HepG2 (cell line): ENCODE measurements around the gene FAM89B. TPM values are rescaled to one million over a fixed set of nuclear protein-coding genes. Genes with fewer than 3 reads are reported as not detected.
A peak's percentile ranks its signal among the peaks of the same experiment; 100 is the strongest.

Experiments used
- ASH2L ChIP-seq: fragments of 300-600, 200-600 bp; sonication (generic); IDR thresholded peaks from 2 replicates; pipeline ENCODE4 v1.7.0; 2017; ENCODE audit warnings: low read depth, mild to moderate bottlenecking, moderate library complexity, mixed read lengths, low read length; ENCODE audit not compliant: insufficient read length
- BHLHE40 ChIP-seq: IDR thresholded peaks from 2 replicates; pipeline ENCODE4 v1.6.1; 2011; ENCODE audit warnings: low read length, improper control_type of control experiment
- BRD4 ChIP-seq: sonication (generic); formaldehyde crosslinking; IDR thresholded peaks from 2 replicates; pipeline ENCODE4 v1.4.0; 2020; ENCODE audit warnings: missing genetic modification reagents
- CREB1 ChIP-seq, 2 experiments: fragments of 450-650 bp in 1 of 2; IDR thresholded peaks; 2 replicates each; pipeline ENCODE4 v1.6.1; 2016 to 2017; ENCODE audit warnings: control low read depth in 1 of 2, mild to moderate bottlenecking in 1 of 2, missing compliant biosample characterization in 1 of 2, missing genetic modification characterization in 1 of 2
- EEA1 ChIP-seq: sonication (generic); formaldehyde crosslinking; IDR thresholded peaks from 2 replicates; pipeline ENCODE4 v1.5.1; 2020; ENCODE audit warnings: mild to moderate bottlenecking, missing genetic modification reagents, borderline replicate concordance
- FOXA1 ChIP-seq, 2 experiments: fragments of 450-650 bp in 1 of 2; sonication (generic) in 1 of 2; formaldehyde crosslinking in 1 of 2; IDR thresholded peaks; 2 replicates each; pipeline versions ENCODE4 v1.4.0 to v1.6.1; 2016 to 2020; ENCODE audit warnings: missing genetic modification reagents in 1 of 2
- FOXO1 ChIP-seq: sonication (generic); formaldehyde crosslinking; IDR thresholded peaks from 2 replicates; pipeline ENCODE4 v1.4.0; 2020; ENCODE audit warnings: missing genetic modification reagents
- GATAD2A ChIP-seq: IDR thresholded peaks from 2 replicates; pipeline ENCODE4 v1.6.1; 2016
- GTF3A ChIP-seq: sonication (generic); formaldehyde crosslinking; conservative IDR thresholded peaks from 2 replicates; pipeline ENCODE4 v1.4.0; 2020; ENCODE audit warnings: mild to moderate bottlenecking, missing genetic modification reagents
- HNF4G ChIP-seq, 2 experiments: sonication (generic) in 1 of 2; formaldehyde crosslinking in 1 of 2; IDR thresholded peaks; 2 replicates each; pipeline versions ENCODE4 v1.4.0 to v1.6.1; 2011 to 2020; ENCODE audit warnings: borderline replicate concordance in 2 of 2, low read depth in 2 of 2, mild to moderate bottlenecking in 2 of 2, low read length in 1 of 2, missing genetic modification reagents in 1 of 2, moderate library complexity in 1 of 2
- MYC ChIP-seq: sonication (generic); formaldehyde crosslinking; IDR thresholded peaks from 2 replicates; pipeline ENCODE4 v1.9.0; 2021; ENCODE audit warnings: missing genetic modification reagents, borderline replicate concordance
- PHF8 ChIP-seq: sonication (generic); formaldehyde crosslinking; IDR thresholded peaks from 2 replicates; pipeline ENCODE4 v1.5.0; 2020; ENCODE audit warnings: missing genetic modification reagents
- SCMH1 ChIP-seq: sonication (generic); formaldehyde crosslinking; IDR thresholded peaks from 2 replicates; pipeline ENCODE4 v1.9.0; 2021; ENCODE audit warnings: missing genetic modification reagents, mild to moderate bottlenecking, borderline replicate concordance
- SP5 ChIP-seq: IDR thresholded peaks from 2 replicates; pipeline ENCODE4 v1.6.1; 2016; ENCODE audit warnings: low read depth, borderline replicate concordance
- ZNF205 ChIP-seq: IDR thresholded peaks from 2 replicates; pipeline ENCODE4 v1.6.1; 2018; ENCODE audit warnings: missing biosample characterization, missing genetic modification reagents
- ZNF232 ChIP-seq: sonication (generic); formaldehyde crosslinking; IDR thresholded peaks from 2 replicates; pipeline ENCODE4 v1.4.0; 2020; ENCODE audit warnings: missing genetic modification reagents, borderline replicate concordance
- ZNF687 ChIP-seq: sonication (generic); formaldehyde crosslinking; IDR thresholded peaks from 2 replicates; pipeline ENCODE4 v1.5.1; 2020; ENCODE audit warnings: mild to moderate bottlenecking, missing genetic modification reagents, moderate library complexity
- ZNF781 ChIP-seq: sonication (generic); formaldehyde crosslinking; IDR thresholded peaks from 2 replicates; pipeline ENCODE4 v1.5.1; 2020; ENCODE audit warnings: borderline replicate concordance, mild to moderate bottlenecking, missing genetic modification reagents; ENCODE audit errors: not compliant biosample characterization
- ZSCAN25 ChIP-seq: sonication (generic); formaldehyde crosslinking; IDR thresholded peaks from 2 replicates; pipeline ENCODE4 v1.8.0; 2022; ENCODE audit warnings: mild to moderate bottlenecking, missing genetic modification reagents
- polyA plus RNA-seq, 8 experiments: library from polyadenylated mRNA; depleted of rRNA in 3 of 8; stranded (reverse) in 7 of 8; unstranded in 1 of 8; fragments of >200 nt; fragmentation: Illumina TruSeq in 4 of 8; extraction: Trizol in 4 of 8; gene quantifications; 2 replicates each; pipeline versions ENCODE4 v1.2.1 to v1.2.3, GENCODE V29; 2011 to 2016; ENCODE audit warnings: low read depth in 4 of 8, missing spikeins in 1 of 8, mixed read lengths in 1 of 8; ENCODE audit not compliant: insufficient read depth in 1 of 8
- total RNA-seq, 5 experiments: library from RNA; depleted of rRNA; stranded (reverse); fragments of >200 nt; fragmentation: Illumina TruSeq; extraction: Trizol; gene quantifications; 2 replicates each; pipeline ENCODE4 v1.2.3, GENCODE V29; 2016; ENCODE audit warnings: low read depth in 1 of 5
- TF ChIP-seq, protein P1 (sequence below): IDR thresholded peaks from 2 replicates; pipeline ENCODE4 v1.6.1; 2016; ENCODE audit warnings: mild to moderate bottlenecking
- TF ChIP-seq, protein P2 (sequence below): sonication (generic); formaldehyde crosslinking; IDR thresholded peaks from 2 replicates; pipeline ENCODE4 v1.5.0; 2020; ENCODE audit warnings: mild to moderate bottlenecking, missing genetic modification reagents, moderate library complexity

The FAM89B gene
- total and polyA plus RNA-seq, 2 of the 13 experiments (the other 11 are each of a cell fraction or from before 2014, with no cell fraction given) = 5.7 to 8.0 TPM

DNA sequence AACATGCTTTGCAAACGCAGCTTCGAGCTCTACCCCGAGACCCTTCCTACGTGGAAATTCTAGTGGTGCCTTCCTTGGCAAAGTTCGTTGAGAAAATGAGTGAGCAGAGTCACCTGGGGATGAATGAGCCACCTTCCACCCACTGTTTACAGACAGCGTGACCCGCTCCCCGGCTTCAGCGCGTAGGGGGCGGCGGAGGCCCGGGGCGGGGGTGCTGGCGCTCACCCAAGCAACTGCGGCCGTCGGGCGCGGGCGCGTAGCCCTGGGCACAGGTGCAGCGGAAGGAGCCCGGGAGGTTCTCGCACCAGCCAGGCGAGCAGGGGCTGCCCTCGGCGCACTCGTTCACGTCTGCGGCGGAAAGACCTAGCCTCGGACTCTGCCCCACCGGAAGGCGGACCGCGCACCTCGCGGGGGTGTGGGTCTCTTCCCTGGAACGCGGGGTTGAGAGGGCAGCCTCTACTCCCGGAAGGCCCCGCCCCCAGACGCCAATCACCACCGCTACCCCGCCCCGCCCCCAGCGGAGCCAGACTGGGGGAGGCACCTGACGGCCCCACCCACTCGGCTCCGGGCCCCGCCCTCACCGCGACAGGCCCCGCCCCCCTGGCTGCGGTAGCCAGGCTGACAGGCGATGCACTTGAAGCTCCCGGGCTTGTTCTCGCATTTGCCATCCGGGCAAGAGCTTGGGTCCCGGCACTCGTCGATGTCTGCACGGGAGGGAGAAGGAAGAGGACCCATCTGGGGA is 25.9 kb upstream of the FAM89B start (continued):
- peak; percentile 88 for TF ChIP-seq ZNF687 (CRISPR knock-in tag)
- TF ChIP-seq CREB1 (IDR thresholded peaks at IDR 0.05) = no peak
- TF ChIP-seq CREB1 (CRISPR knock-in tag; IDR thresholded peaks at IDR 0.05) = no peak
- TF ChIP-seq ZNF232 (CRISPR knock-in tag) = no peak
- no peak for TF ChIP-seq ZNF781 (CRISPR knock-in tag)
- peak; percentile 34; the same call in 1 of the 2 replicates for TF ChIP-seq GATAD2A (CRISPR knock-in tag)
- no peak for TF ChIP-seq ZNF205 (CRISPR knock-in tag)
- TF ChIP-seq BRD4 (CRISPR knock-in tag) = 0 out of 2 replicates have a peak, but pooled peaks have one; percentile 49
- TF ChIP-seq, protein P1, sequence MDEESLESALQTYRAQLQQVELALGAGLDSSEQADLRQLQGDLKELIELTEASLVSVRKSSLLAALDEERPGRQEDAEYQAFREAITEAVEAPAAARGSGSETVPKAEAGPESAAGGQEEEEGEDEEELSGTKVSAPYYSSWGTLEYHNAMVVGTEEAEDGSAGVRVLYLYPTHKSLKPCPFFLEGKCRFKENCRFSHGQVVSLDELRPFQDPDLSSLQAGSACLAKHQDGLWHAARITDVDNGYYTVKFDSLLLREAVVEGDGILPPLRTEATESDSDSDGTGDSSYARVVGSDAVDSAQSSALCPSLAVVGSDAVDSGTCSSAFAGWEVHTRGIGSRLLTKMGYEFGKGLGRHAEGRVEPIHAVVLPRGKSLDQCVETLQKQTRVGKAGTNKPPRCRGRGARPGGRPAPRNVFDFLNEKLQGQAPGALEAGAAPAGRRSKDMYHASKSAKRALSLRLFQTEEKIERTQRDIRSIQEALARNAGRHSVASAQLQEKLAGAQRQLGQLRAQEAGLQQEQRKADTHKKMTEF = peak; percentile 59; the same call in 1 of the 2 replicates
- no peak for TF ChIP-seq SCMH1 (CRISPR knock-in tag)
- peak; percentile 54 for TF ChIP-seq MYC (CRISPR knock-in tag)
- no peak for TF ChIP-seq FOXA1 (IDR thresholded peaks at IDR 0.05)
- TF ChIP-seq FOXA1 (CRISPR knock-in tag; IDR thresholded peaks at IDR 0.05) = 0 out of 2 replicates have a peak, but pooled peaks have one; percentile 15
- TF ChIP-seq, protein P2, sequence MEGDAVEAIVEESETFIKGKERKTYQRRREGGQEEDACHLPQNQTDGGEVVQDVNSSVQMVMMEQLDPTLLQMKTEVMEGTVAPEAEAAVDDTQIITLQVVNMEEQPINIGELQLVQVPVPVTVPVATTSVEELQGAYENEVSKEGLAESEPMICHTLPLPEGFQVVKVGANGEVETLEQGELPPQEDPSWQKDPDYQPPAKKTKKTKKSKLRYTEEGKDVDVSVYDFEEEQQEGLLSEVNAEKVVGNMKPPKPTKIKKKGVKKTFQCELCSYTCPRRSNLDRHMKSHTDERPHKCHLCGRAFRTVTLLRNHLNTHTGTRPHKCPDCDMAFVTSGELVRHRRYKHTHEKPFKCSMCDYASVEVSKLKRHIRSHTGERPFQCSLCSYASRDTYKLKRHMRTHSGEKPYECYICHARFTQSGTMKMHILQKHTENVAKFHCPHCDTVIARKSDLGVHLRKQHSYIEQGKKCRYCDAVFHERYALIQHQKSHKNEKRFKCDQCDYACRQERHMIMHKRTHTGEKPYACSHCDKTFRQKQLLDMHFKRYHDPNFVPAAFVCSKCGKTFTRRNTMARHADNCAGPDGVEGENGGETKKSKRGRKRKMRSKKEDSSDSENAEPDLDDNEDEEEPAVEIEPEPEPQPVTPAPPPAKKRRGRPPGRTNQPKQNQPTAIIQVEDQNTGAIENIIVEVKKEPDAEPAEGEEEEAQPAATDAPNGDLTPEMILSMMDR = peak; percentile 9; the same call in 1 of the 2 replicates
- TF ChIP-seq HNF4G (IDR thresholded peaks at IDR 0.05; ENCODE audit: borderline replicate concordance, low read depth, low read length) = 0 out of 2 replicates have a peak, but pooled peaks have one; percentile 44
- peak; percentile 60; the same call in 1 of the 2 replicates for TF ChIP-seq HNF4G (CRISPR knock-in tag; IDR thresholded peaks at IDR 0.05; ENCODE audit: borderline replicate concordance, low read depth)
- TF ChIP-seq PHF8 (CRISPR knock-in tag) = peak; percentile 60
- peak; percentile 85; the same call in 1 of the 2 replicates for TF ChIP-seq SP5 (CRISPR knock-in tag)
- TF ChIP-seq BHLHE40 = no peak
- no peak for TF ChIP-seq ASH2L
- no peak for TF ChIP-seq GTF3A (CRISPR knock-in tag)
- TF ChIP-seq ZSCAN25 (CRISPR knock-in tag) = peak; percentile 54; the same call in 1 of the 2 replicates
- peak; percentile 10; the same call in 1 of the 2 replicates for TF ChIP-seq FOXO1 (CRISPR knock-in tag)
- TF ChIP-seq EEA1 (CRISPR knock-in tag) = no peak
